NCI-H187 treated with DMSO at 0.1 percent for 48 hours (cell line): ENCODE measurements around the gene TMEM235.

Experiments
- DNase-seq: peaks from one replicate; lab custom pipeline; 2025; lab: John Stamatoyannopoulos, UW

The TMEM235 gene

DNA sequence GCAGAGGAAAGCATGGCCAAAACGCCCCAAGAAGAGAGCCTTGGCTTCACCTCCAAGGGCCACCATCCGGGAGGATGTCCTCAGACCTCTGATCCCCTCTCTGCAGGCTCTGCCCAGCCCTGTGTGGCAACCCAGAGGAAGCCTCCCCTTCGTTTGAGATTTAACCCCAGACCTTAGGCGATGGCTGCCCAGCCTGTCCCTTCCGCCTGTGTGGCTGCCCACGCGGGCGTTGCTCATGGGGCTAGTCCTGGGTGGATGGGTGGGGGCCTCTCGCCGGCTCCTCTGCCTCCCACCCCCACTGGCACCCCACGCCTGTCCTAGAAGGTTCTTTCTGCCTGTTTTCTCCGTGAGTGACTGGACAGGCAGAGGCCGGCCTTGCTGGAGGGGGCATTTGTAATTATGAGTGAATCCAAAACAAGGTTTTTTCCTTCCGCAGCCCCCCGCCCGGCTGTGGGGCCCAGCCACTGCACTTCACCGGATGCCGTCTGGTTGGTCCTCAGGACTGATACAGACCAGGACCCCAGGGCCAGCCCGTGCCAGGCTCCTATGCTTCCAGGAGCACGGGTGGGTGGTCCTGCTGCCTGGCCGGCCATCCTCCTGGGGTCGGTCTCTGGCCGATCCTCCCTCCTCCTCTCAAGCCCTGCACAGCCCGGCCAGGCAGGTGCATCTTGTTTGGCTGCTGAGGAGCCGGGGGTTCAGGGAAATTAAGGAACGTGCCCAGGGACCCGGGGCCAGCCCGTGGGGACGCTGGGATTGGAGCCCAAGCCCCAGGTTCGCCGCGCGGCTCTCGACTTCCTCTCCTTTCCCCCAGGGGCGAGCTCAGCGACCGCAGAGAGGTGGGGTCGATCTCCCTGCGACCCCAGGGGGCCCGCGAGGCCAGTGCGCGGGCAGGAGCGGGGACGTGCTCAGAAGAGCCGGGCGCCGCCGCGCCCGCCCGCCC is at the start of gene TMEM235:
TSS of gene TMEM235 (plus strand) at position 636 of the 940 bp plus-strand sequence. CDS start 393 bp downstream, outside the sequence.
- no peak for DNase-seq

DNA sequence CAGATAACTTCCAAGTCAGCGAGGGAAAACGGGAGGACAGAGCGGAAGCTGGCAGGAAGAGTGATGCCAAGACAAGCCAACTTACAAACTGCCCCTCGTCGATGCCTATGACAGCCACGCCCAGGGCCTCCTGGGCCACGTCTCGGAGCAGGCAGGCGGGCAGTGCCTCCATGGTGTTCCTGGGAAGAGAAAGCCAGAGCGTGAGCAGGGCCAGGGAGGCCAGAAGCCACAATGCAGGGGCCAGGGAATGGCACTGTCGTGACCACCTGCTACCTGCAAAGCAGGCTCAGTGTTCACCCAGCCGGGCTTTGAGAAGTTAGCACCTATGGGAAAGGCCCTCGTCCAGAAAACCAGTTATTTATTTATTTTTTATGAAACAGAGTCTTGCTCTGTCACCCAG is 48.9 kb upstream of the TMEM235 start:
- DNase-seq: no peak

DNA sequence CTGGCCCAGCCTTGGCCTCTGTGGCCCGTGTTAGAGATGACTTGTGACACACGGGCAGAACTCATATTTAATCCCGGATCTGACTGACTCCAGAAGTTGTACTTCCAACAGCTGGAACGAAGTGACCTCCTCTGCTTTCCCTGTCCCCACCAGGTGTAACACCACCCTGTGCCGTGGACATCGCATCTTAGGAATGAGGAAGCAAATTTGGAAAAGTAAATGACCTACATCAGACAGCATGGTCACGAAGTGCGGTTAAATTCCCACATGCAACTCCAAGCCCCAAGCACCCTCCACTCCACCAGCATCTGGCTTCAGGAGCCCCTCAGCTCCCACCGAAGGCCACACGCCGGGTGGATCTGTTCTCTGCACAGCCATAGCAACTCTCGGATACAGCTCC is 47.5 kb upstream of the TMEM235 start:
- DNase-seq: no peak

DNA sequence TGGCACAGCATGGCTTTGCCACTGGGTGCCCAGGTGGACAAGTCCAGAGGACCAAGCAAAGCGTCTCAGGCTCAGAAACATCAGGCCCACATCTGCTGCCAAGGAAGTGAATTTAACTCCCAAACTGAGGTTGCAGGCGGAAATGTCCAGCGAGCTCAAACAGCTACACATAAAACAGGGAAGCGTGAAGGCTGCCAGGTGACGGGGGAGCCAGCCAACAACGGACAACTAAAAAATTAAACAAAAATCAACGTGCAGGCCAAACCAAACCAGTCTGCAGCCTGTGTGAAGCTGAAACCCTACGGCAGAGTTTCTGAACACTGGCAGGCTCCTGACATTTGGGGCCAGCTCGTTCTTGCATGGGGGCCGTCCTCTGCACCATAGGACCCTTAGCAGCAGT is 47.1 kb upstream of the TMEM235 start:
- DNase-seq: no peak

DNA sequence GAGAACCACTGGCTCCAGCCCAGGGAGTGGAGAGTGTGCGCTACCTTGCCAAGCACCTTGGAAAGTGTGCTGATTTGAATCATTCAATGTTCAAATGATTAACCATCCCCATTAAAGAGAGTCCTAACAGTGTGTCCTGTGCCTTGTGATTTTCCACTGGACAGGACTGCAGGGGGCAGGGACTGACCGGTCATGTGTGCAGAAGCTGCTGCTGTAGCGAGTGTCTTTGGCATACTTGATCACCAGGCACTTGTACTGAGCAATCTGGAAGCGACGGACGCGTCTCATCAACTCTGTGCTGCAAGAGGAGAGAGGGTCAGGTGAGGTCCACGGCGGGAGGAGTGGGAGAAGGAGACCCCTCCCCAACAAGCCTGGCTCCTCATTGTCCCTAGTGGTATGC is 46.6 kb upstream of the TMEM235 start:
- DNase-seq: no peak

DNA sequence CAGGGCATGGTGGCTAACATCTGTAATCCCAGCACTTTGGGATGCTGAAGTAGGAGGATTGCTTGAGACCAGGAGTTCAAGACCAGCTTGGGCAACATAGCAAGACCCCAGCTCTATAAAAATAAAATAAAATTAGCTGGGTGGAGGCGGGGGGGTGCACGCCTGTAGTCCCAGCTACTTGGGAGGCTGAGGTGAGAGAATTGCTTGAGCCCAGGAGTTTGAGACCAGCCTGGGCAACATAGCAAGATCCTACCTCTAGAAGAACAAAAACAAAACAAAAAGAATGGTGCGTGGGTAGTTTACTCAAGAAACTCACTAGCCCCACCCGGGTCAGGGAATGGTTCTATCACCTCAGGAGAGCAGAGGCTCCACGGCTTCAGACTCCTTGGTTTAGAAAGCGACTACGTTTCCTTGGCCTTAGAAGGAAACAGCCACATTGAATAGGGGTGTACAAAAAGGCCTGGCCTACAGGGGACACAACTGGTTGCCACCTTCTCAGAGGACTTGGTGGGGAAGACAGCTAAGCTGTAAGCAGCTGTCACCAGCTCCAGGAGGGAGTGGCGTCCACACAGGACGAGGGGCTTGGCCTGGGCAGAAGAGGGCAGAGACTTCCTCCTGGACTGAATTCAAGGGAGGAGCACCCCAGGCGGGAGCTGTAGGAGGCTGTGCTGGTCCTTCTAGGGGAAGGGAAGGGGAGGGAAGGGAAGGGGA is 45.3 kb upstream of the TMEM235 start:
- DNase-seq: no peak

DNA sequence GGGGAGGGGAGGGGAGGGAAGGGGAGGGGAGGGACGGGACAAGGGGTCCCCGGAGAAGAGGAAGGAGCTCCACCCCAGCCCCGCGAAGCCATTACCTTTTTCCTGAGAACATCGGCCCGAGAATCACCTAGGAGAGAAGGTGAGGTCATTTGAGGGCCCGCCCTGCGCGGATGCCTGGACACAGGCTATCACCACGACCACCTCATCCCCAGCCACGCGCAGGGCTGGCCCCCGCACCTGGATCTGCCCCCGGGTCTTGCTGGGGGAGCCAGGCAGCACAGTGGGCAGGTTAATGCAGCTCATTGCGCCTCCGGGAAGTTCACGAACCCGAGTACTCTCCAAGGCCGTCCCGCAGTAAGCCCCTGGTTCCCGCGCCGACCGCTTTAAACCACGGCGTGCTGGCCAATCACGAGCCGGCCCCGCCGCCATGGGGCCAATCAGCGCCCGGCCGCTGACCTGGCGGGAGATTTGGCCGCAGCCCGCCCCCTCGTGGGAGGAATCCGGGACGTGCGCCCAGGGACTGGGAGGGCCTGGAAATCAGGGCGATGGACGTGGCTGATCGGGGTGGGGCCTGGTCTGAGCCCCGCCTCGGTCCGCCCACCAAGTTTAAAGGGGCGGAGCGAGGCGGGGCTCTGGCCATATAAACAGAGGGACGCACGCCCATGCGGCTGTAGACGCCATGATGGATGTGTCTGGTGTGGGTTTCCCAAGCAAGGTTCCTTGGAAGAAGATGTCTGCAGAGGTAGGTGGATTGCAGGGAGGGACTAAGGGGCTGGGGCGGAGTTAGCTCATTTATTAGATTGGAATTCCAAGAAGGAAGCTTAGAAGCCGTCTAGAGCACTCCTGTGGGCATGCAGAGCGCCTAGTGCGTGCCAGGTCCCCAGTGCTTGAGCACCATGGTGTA is 44.5 kb upstream of the TMEM235 start, which contains the start of the genes AFMID and TK1:
TSS of gene AFMID (plus strand) at position 671 of the 904 bp plus-strand sequence. CDS start at position 680, 9 bp downstream.
TSS of gene TK1 (minus strand) at position 361 of the 904 bp plus-strand sequence. CDS start at position 303, 58 bp downstream.
- peak; percentile 52 for DNase-seq

DNA sequence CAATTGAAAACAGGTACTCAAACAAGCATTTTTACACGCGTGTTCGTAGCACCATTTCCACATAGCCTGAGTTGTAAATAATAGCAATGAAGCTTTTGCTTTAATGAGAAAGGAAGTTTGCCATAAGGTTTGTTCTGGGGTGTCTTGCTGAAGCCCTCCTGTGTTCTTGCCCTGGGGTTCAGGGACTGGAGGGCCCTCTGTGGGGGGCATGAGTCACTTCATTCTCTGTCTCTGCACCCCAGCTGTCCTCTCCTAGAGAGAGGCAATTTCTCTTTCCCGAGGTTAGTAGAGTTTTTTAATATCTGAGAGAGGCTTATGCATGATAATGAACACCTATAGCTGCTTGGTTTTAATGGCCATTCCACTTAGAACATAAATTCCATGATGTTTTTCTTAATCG is 34.7 kb upstream of the TMEM235 start:
- DNase-seq: no peak

DNA sequence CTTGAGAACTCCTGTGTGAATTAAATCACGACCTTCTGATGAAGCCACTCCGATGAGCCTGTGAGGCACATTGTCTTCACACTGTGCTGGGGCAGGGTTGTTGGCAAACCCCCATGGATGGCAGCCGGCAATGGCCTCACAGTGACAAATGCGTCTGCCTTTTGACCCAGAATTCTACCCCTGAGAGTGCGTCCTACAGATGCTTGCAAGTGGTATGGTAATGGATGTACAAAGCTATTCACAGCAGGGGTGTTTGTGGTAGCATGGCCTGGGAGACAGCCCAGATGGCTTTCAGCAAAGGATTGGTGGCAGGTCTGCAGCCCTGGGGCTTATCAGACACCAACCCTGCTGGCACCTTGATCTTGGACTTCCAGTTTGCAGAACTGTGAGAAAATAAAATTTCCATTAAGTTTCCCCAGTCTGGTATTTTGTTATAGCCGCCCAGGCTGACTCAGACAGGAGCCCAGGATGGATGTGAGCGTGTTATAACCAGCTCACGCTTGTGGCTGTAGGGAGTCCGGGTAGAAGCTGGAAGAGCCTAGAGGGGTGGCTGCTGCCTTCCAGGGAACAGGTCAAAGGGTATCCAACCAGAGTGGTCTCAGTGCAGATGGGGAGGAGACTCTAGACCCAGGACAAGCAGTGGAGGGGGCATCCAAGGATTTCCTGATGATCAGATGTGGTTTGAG is 34.1 kb upstream of the TMEM235 start:
- DNase-seq: no peak

DNA sequence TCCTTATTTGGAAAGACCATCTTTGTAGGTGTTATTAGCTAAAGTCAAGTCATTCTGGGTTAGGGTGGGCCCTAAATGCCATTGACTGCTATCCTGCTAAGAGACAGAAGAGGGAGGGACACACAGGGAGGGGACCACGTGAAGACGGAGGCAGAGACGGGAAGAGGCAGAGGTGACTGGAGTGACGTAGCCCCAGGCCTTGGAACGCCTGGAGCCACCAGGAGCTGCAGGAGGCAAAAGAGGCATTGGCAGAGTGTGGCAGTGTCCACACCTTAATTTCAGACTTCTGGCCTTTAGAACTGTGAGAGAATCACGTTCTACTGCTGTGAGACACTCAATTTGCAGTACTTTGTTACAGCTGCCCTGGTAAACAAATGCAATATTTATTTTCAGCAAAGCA is 31.0 kb upstream of the TMEM235 start:
- DNase-seq: no peak

DNA sequence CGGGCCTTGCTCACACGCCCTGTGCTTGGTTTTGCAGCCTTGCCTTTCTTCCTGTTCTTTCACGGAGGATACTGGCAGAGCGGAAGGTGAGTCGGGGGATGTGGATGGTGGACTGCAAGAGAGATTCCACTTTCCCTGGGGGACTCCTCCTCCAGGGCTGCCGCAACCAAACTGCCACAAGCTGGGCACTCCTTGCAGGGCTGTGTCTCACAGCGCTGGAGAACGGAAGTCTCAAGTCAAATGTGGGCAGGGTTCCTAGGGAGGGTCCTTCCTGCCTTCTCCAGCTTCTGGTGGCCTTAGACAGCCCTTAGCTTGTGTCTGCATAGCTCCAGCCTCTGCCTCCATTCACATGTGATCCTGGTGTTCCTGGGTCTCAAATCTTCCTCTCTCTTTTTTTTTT is 28.8 kb upstream of the TMEM235 start:
- no peak for DNase-seq

DNA sequence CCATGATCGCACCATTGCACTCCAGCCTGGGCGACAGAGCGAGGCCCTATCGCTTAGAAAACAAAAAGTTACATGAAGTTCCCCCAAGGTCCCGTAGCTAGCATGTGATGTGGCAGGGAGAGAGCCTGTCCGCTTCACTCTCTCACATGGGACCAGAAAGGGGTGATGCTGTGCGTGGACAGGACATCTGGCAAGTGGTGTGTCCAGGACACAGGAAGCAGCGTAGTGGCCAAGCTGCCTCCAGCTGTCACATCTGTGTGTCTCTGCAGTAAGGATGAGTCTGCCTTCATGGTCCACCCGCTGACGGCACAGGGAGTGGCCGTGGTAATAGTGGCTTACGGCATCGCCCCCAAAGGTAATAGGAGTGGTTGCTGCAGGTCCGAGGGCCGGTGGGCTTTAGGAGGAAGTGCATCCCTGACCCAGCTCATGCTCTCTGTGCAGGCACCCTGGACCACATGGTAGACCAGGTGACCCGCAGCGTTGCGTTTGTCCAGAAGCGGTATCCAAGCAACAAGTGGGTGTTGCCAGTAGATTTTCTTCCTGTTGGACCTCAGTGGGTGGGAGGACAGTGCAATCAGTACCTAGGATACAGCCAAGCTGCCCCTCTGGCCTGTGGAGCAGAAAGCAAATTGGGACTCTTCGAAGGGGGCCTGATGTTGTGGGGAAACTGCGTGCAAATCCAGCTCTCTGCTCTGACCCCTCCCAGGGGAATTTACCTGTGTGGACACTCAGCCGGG is 26.9 kb upstream of the TMEM235 start:
- DNase-seq: no peak

DNA sequence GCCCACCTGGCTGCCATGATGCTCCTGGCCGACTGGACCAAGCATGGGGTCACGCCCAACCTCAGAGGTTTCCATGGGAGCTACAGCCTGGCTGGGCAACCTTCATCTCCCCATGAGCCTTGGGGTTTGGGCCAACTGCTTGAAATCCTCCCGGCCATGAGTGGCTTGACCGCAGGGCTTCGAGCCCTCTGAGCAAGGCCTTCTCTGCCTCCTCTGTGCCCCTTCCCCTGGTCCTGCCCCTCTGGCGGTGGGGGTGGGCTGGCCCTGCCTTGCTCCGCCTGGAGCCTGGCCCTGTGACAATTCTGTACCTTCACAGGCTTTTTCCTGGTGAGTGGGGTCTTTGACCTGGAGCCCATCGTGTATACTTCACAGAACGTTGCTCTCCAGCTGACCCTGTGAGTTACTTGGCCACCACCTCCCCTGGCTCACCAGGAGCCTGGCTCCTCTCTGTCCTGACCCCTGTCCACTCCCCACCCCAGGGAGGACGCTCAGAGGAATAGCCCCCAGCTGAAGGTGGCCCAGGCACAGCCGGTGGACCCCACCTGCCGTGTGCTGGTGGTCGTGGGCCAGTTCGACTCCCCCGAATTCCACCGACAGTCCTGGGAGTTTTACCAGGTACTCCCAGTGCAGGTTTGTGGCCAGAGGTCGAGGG is 26.2 kb upstream of the TMEM235 start:
- no peak for DNase-seq

DNA sequence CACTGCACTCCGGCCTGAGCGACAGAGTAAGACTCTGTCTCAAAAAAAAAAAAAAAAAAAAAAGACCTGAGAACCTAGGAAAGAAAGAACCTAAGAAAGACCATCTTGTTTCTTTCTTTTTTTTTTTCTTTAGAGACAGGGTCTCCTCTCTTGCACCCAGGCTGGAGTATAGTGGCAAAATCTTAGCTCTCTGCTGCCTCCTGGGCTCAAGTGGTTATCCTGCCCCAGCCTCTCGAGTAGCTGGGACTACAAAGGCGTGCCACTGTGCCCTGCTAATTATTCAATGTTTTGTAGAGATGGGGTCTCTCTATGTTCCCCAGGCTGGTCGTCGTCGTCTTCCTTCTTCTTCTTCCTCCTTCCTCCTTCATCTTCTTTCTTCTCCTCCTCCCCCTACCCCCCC is 25.1 kb upstream of the TMEM235 start:
- DNase-seq: no peak

DNA sequence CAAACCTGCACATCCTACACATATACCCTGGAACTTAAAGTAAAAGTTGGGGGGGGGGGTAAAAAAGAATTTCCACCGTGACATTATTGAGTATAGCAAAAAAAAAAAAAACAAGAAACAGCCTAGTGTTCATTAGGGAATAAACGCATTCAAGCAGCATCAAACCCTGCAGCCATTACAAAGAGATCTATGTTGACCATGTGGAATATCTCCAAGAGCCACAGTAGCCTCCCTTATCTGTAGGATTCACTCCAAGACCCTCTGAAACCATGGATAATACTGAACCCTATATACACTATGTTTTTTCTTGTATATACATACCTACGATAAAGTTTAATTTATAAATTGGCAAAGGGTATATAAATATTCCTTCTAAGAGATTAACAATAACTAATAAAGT is 22.9 kb upstream of the TMEM235 start:
- no peak for DNase-seq

DNA sequence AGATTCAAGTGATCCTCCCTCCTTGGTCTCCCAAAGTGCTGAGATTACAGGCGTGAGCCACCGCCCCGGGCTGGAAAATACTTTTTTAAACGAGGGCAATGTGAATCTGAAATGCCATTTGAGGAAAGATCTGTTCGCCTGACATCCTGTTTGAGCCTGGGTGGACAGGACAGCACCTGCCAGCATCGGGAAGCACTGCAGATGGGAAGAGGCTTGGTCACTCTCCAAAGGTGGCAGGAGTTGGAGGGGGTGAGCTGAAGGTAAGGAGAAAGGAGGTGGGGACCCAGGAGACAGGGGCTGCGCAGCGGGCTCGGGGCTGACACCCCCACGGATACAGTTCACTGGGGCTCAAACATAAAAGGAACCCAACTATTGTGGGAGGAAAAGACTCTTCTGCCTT is 21.3 kb upstream of the TMEM235 start:
- no peak for DNase-seq

DNA sequence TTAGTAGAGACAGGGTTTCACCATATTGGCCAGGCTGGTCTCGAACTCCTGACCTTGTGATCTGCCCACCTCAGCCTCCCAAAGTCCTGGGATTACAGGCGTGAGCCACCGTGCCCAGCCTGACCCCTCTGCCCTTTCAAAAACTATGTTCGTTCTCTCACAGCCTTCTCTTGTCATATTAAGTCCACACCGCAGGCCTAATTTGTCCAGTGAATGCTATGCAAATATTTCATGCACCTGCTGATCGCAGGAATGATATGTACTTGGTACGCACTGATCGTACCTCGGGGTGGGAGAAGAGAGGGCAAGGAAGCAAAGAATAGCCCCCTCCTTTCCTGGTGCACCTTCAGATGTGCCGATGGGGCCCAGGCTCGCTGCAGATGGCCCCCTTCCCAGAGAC is 20.4 kb upstream of the TMEM235 start:
- no peak for DNase-seq

DNA sequence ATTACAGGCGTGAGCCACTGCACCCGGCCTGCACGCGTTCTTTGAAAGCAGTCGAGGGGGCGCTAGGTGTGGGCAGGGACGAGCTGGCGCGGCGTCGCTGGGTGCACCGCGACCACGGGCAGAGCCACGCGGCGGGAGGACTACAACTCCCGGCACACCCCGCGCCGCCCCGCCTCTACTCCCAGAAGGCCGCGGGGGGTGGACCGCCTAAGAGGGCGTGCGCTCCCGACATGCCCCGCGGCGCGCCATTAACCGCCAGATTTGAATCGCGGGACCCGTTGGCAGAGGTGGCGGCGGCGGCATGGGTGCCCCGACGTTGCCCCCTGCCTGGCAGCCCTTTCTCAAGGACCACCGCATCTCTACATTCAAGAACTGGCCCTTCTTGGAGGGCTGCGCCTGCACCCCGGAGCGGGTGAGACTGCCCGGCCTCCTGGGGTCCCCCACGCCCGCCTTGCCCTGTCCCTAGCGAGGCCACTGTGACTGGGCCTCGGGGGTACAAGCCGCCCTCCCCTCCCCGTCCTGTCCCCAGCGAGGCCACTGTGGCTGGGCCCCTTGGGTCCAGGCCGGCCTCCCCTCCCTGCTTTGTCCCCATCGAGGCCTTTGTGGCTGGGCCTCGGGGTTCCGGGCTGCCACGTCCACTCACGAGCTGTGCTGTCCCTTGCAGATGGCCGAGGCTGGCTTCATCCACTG is 17.3 kb upstream of the TMEM235 start, which contains the start of gene BIRC5:
TSS of gene BIRC5 (plus strand) at position 238 of the 690 bp plus-strand sequence. CDS start at position 302, 64 bp downstream.
- peak; percentile 73 for DNase-seq

DNA sequence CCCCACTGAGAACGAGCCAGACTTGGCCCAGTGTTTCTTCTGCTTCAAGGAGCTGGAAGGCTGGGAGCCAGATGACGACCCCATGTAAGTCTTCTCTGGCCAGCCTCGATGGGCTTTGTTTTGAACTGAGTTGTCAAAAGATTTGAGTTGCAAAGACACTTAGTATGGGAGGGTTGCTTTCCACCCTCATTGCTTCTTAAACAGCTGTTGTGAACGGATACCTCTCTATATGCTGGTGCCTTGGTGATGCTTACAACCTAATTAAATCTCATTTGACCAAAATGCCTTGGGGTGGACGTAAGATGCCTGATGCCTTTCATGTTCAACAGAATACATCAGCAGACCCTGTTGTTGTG is 16.7 kb upstream of the TMEM235 start:
- DNase-seq: no peak
